Thoracic aorta (tissue), 2 donors: ENCODE results near the gene NOL12. TPM values are rescaled to one million over a fixed set of nuclear protein-coding genes. Genes with fewer than 3 reads are reported as not detected.

Experiments
- ATAC-seq: fragments of 150-250 bp; one replicate; pipeline ENCODE4 v1.8.0; 2017; ENCODE audit warnings: low read depth; ENCODE audit not compliant: insufficient number of reproducible peaks, low FRiP score
- DNase-seq: peaks from one replicate; pipeline ENCODE4 v3.0.0-alpha.2; 2020; ENCODE audit warnings: low spot score
- H3K27ac ChIP-seq, 2 donors: fragments of 200-600 bp; sonication (generic); 1 replicate in 1 of 2; 2 replicates in 1 of 2; pipeline ENCODE4 v1.5.1; 2016; ENCODE audit warnings: mild to moderate bottlenecking in 2 of 2, moderate library complexity in 2 of 2
- H3K27me3 ChIP-seq: fragments of 200-600 bp; sonication (generic); replicated peaks from 2 replicates; pipeline ENCODE4 v1.6.0; 2016; ENCODE audit warnings: mild to moderate bottlenecking; ENCODE audit not compliant: insufficient read depth
- H3K36me3 ChIP-seq: fragments of 200-600 bp; sonication (generic); one replicate; pipeline ENCODE4 v1.5.1; 2016
- H3K4me1 ChIP-seq, 2 donors: fragments of 200-600 bp; sonication (generic); 1 replicate in 1 of 2; 2 replicates in 1 of 2; pipeline versions ENCODE4 v1.5.1 to v1.6.0; 2016; ENCODE audit warnings: low read depth in 2 of 2, mild to moderate bottlenecking in 1 of 2; ENCODE audit not compliant: control insufficient read depth in 1 of 2
- H3K4me3 ChIP-seq: fragments of 200-600 bp; sonication (generic); 2 replicates; pipeline ENCODE4 v1.5.1; 2016; ENCODE audit warnings: mild to moderate bottlenecking
- H3K9me3 ChIP-seq: fragments of 200-600 bp; sonication (generic); 2 replicates; pipeline ENCODE4 v1.5.1; 2016
- CTCF ChIP-seq: fragments of 200-600 bp; sonication (generic); IDR thresholded peaks from one replicate; pipeline ENCODE4 v1.5.1; 2019; ENCODE audit warnings: antibody characterized with exemption
- total RNA-seq, 2 donors: library from RNA; depleted of rRNA; stranded (reverse); fragments of >200 nt; gene quantifications; one replicate each; pipeline versions ENCODE4 v1.1.0 to v1.2.3, GENCODE V29; 2016

Gene NOL12
- total RNA-seq, 2 donors from 2014 or later, result 11.1 to 58.9 TPM

DNA sequence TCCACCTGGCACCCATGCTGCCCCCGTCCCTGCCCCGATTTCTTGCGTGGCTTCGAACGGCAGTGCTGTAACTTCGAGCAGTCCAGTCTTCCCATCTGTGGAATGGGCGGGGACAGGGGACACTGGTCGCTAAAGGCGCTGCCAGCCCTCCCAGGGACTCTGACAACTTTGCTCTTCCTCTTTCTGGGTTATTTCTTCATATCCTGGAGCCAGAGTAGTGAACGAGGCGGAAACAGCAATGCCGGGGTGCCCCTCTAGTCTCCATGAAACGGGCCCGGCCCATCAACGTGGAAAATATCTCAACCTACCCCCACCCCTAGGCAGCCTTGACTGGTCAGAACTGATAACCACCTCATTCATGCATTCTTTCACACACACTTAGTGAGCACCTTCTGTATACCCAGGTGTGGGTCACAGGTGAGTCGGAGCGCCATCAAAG, 53.5 kb downstream of the NOL12 start:
- no peaks in the 10 kb centered on the region for H3K9me3 ChIP-seq
- no peaks in the 10 kb centered on the region for H3K36me3 ChIP-seq
- no peak for DNase-seq
- H3K4me1 ChIP-seq, result peaks cover 9 to 10% of the 10 kb centered on the region in 2 donors
- no peaks in the 10 kb centered on the region for H3K27me3 ChIP-seq
- no peak overlapping the region for H3K27ac ChIP-seq
- no peak overlapping the region for H3K4me3 ChIP-seq
- no peak for TF ChIP-seq CTCF
- no peak for ATAC-seq

GRCh38 chr22:37740455-37741311, 54.5 kb downstream of the NOL12 start:
- no peaks in the 10 kb centered on the region for H3K27me3 ChIP-seq
- ATAC-seq (no peak), DNase-seq (no peak)
- H3K36me3 ChIP-seq, result no peaks in the 10 kb centered on the region
- no peak overlapping the region for H3K27ac ChIP-seq
- no peak for TF ChIP-seq CTCF
- H3K9me3 ChIP-seq, result no peaks in the 10 kb centered on the region
- H3K4me1 ChIP-seq, result peaks cover 11 to 16% of the 10 kb centered on the region in 2 donors
- H3K4me3 ChIP-seq, result no peak overlapping the region

DNA sequence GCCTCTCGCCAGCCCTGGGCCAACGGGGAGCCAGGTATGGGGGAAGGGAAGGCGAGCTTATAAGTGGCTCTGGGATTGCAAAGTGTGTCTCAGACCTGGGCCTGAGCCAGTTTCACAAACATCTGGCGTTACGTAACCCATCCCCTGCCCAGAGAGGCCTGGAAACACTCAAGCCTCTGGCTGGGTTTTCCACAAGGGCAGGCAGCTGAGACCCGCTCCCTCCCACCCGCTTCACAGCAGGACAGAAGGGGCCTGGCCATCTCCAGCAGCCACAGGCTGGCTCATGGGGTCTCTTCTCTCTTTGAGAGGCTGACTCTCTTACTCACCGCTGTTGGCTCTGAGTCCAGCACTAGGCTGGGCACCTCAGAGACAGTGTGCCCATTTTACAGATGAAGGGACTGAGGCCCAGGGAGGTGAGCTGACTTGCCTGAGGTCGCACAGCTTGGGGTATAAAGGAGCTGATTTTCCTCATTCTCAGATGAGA, 55.2 kb downstream of the NOL12 start:
- ATAC-seq, result no peak
- H3K9me3 ChIP-seq, result no peaks in the 10 kb centered on the region
- no peak overlapping the region for H3K4me3 ChIP-seq
- H3K4me1 ChIP-seq, result peaks cover 11 to 16% of the 10 kb centered on the region in 2 donors
- H3K36me3 ChIP-seq, result no peaks in the 10 kb centered on the region
- no peak overlapping the region for H3K27ac ChIP-seq
- no peak for TF ChIP-seq CTCF
- no peaks in the 10 kb centered on the region for H3K27me3 ChIP-seq
- DNase-seq, result no peak

GRCh38 chr22:37742376-37743171, 56.4 kb downstream of the NOL12 start:
- Histone ChIP-seq H3K27ac (no peak overlapping the region), H3K4me3 (no peak overlapping the region), H3K4me1 (peaks cover 18 to 23% of the 10 kb centered on the region in 2 donors), H3K9me3 (no peaks in the 10 kb centered on the region), H3K27me3 (no peaks in the 10 kb centered on the region), H3K36me3 (no peaks in the 10 kb centered on the region)
- no peak for DNase-seq
- TF ChIP-seq CTCF, result no peak
- ATAC-seq, result no peak

Other genes starting within 250 kb of the NOL12 start
- gene MFNG, start 200.0 kb upstream of the NOL12 start, total RNA-seq, result 10 to 100 TPM; 18.1 to 25.5 TPM
- gene CARD10, start 166.9 kb upstream of the NOL12 start, total RNA-seq, result 10 to 100 TPM in 1 of 2 donors, 1 to 10 TPM in 1; 7.2 to 11.0 TPM
- 100 to 1,000 TPM in 1 of 2 donors, 10 to 100 TPM in 1; 61.6 to 104 TPM for gene CDC42EP1, start 125.9 kb upstream of the NOL12 start, total RNA-seq
- not detected for gene LGALS2, start 106.3 kb upstream of the NOL12 start, total RNA-seq
- 10 to 100 TPM; 59.9 to 61.2 TPM for gene GGA1, start 77.5 kb upstream of the NOL12 start, total RNA-seq
- 10 to 100 TPM in 1 of 2 donors, 1 to 10 TPM in 1; 5.6 to 14.2 TPM for gene SH3BP1, start 46.7 kb upstream of the NOL12 start, total RNA-seq
- 10 to 100 TPM in 1 of 2 donors, 1 to 10 TPM in 1; 6.3 to 13.8 TPM for gene PDXP, start 27.6 kb upstream of the NOL12 start, total RNA-seq
- gene LGALS1, start 10.7 kb upstream of the NOL12 start, total RNA-seq, result 1,000 to 10,000 TPM; 1,470 to 1,957 TPM
- 100 to 1,000 TPM; 126 to 146 TPM for gene TRIOBP, start 10.7 kb downstream of the NOL12 start, total RNA-seq
- gene GCAT, start 121.6 kb downstream of the NOL12 start, total RNA-seq, result 10 to 100 TPM in 1 of 2 donors, 1 to 10 TPM in 1; 3.9 to 42.5 TPM
- gene GALR3, start 137.0 kb downstream of the NOL12 start, total RNA-seq, result not detected
- gene ANKRD54, start 158.0 kb downstream of the NOL12 start, total RNA-seq, result 10 to 100 TPM; 33.0 to 45.1 TPM
- 100 to 1,000 TPM; 224 to 226 TPM for gene EIF3L, start 163.1 kb downstream of the NOL12 start, total RNA-seq
- 10 to 100 TPM; 16.8 to 49.3 TPM for gene MICALL1, start 220.0 kb downstream of the NOL12 start, total RNA-seq